ENCODE measurements around the gene GRK1. TPM values are rescaled to one million over a fixed set of nuclear protein-coding genes. Genes with fewer than 3 reads are reported as not detected.

GRK1 gene
- total RNA-seq, 1 donor from 2014 or later = not detected

- no peak for DNase-seq (ENCODE audit: low read depth)
- Histone ChIP-seq H3K27me3 (ENCODE audit: control insufficient read depth, insufficient read depth, low read length) (no peaks in the 10 kb centered on the region), H3K36me3 (ENCODE audit: control insufficient read depth, insufficient read depth, low read length) (no peaks in the 10 kb centered on the region), H3K4me3 (ENCODE audit: low read depth, low read length) (no peak overlapping the region)
- TF ChIP-seq CTCF (IDR thresholded peaks at IDR 0.05; ENCODE audit: insufficient read depth, low read length, poor library complexity, severe bottlenecking) = no peak
These were observed 40.9 kb upstream of the GRK1 start for GRCh38 chr13:113625965-113626721.

- TF ChIP-seq CTCF (IDR thresholded peaks at IDR 0.05; ENCODE audit: insufficient read depth, low read length, poor library complexity, severe bottlenecking) = no peak
These were observed 39.9 kb upstream of the GRK1 start for GRCh38 chr13:113627136-113627535.

GRCh38 chr13:113628291-113629270 is 38.4 kb upstream of the GRK1 start:
- no peak for TF ChIP-seq CTCF (IDR thresholded peaks at IDR 0.05; ENCODE audit: insufficient read depth, low read length, poor library complexity, severe bottlenecking)
- Histone ChIP-seq H3K4me3 (ENCODE audit: low read depth, low read length) (no peak overlapping the region), H3K27me3 (ENCODE audit: control insufficient read depth, insufficient read depth, low read length) (no peaks in the 10 kb centered on the region), H3K36me3 (ENCODE audit: control insufficient read depth, insufficient read depth, low read length) (no peaks in the 10 kb centered on the region)
- DNase-seq (ENCODE audit: low read depth) = no peak

More at GRCh38 chr13:113627136-113627535, 39.9 kb upstream of the GRK1 start:
- H3K4me3 ChIP-seq (ENCODE audit: low read depth, low read length) = no peak overlapping the region
- DNase-seq (ENCODE audit: low read depth) = no peak
- no peaks in the 10 kb centered on the region for H3K36me3 ChIP-seq (ENCODE audit: control insufficient read depth, insufficient read depth, low read length)
- no peaks in the 10 kb centered on the region for H3K27me3 ChIP-seq (ENCODE audit: control insufficient read depth, insufficient read depth, low read length)

GRCh38 chr13:113629866-113630265 is 37.2 kb upstream of the GRK1 start:
- TF ChIP-seq CTCF (IDR thresholded peaks at IDR 0.05; ENCODE audit: insufficient read depth, low read length, poor library complexity, severe bottlenecking) = no peak
- Histone ChIP-seq H3K4me3 (ENCODE audit: low read depth, low read length) (no peak overlapping the region), H3K36me3 (ENCODE audit: control insufficient read depth, insufficient read depth, low read length) (no peaks in the 10 kb centered on the region), H3K27me3 (ENCODE audit: control insufficient read depth, insufficient read depth, low read length) (no peaks in the 10 kb centered on the region)
- DNase-seq (ENCODE audit: low read depth) = no peak

GRCh38 chr13:113630296-113630695 is 36.7 kb upstream of the GRK1 start:
- no peak for DNase-seq (ENCODE audit: low read depth)
- no peak for TF ChIP-seq CTCF (IDR thresholded peaks at IDR 0.05; ENCODE audit: insufficient read depth, low read length, poor library complexity, severe bottlenecking)
- no peaks in the 10 kb centered on the region for H3K36me3 ChIP-seq (ENCODE audit: control insufficient read depth, insufficient read depth, low read length)
- H3K27me3 ChIP-seq (ENCODE audit: control insufficient read depth, insufficient read depth, low read length) = no peaks in the 10 kb centered on the region
- no peak overlapping the region for H3K4me3 ChIP-seq (ENCODE audit: low read depth, low read length)

Measured in kidney epithelial cell (primary cell).